ENCODE measurements around the gene ADD1. TPM values are rescaled to one million over a fixed set of nuclear protein-coding genes. Genes with fewer than 3 reads are reported as not detected.

ADD1 gene
- total RNA-seq, 1 experiment from 2014 or later = 163 TPM

GRCh38 chr4:2906218-2906617 lies 62.6 kb downstream of the ADD1 start:
- no peak overlapping the region for H3K4me2 ChIP-seq (ENCODE audit: insufficient read depth, insufficient read length, low read length)
- no peaks in the 10 kb centered on the region for H3K9me3 Mint-ChIP-seq
- no peak overlapping the region for H3K27ac ChIP-seq (ENCODE audit: insufficient read length, low read depth, low read length)
- H4K91ac ChIP-seq (ENCODE audit: insufficient read length, low read depth, low read length) = no peak overlapping the region
- no peak overlapping the region for H3K18ac ChIP-seq (ENCODE audit: insufficient read length, low read depth, low read length)
- H3K79me2 ChIP-seq (ENCODE audit: insufficient read depth, low read length) = no peaks in the 10 kb centered on the region
- no peak overlapping the region for H2AK5ac ChIP-seq (ENCODE audit: insufficient read length, low read length)
- no peak overlapping the region for H2BK120ac ChIP-seq (ENCODE audit: low read depth, low read length, poor library complexity, severe bottlenecking)
- H4K5ac ChIP-seq (ENCODE audit: insufficient read length, low read depth, low read length) = no peak overlapping the region
- no peak overlapping the region for H3T11ph ChIP-seq (ENCODE audit: low read length)
- no peak overlapping the region for H3K23ac ChIP-seq (ENCODE audit: insufficient read length, low read depth, low read length)
- no peak overlapping the region for H2BK5ac ChIP-seq (ENCODE audit: insufficient read length, low read length)
- WGBS (ENCODE audit: extremely low coverage, insufficient read length, low lambda C conversion rate) = no CpG with 5 or more reads among the region's 8 CpGs
- no peaks in the 10 kb centered on the region for H3K27me3 ChIP-seq (ENCODE audit: insufficient read depth, low read length)
- H4K8ac ChIP-seq (replicated peaks; ENCODE audit: insufficient read length, low read depth, low read length) = no peak overlapping the region
- H3K9ac ChIP-seq (ENCODE audit: extremely low read depth, insufficient read length, low read length) = no peak overlapping the region
- no peak overlapping the region for H3K14ac ChIP-seq (ENCODE audit: insufficient read depth, low read length)
- no peak for TF ChIP-seq CTCF (conservative IDR thresholded peaks at IDR 0.05)
- H3K36me3 Mint-ChIP-seq (ENCODE audit: insufficient read depth in 1 of 3, low read depth in 3 of 3) = peaks cover 35 to 91% (median 73%) of the 10 kb centered on the region in 3 experiments; a peak in 6 of 7 replicates
- no peaks in the 10 kb centered on the region for H3K23me2 ChIP-seq (ENCODE audit: insufficient read length, low read depth, low read length, poor library complexity, severe bottlenecking)
- no peak for DNase-seq
- H3K4me3 Mint-ChIP-seq = no peak overlapping the region
- no peak overlapping the region for H3K4ac ChIP-seq (ENCODE audit: low read depth, low read length)
- H3K56ac ChIP-seq (ENCODE audit: insufficient read length, low read depth, low read length) = no peak overlapping the region
- no peak overlapping the region for H2AFZ ChIP-seq (ENCODE audit: low read length)
- H2BK20ac ChIP-seq (ENCODE audit: low read depth, low read length, poor library complexity, severe bottlenecking) = no peak overlapping the region
- H4K20me1 ChIP-seq (ENCODE audit: control insufficient read depth, insufficient read depth, insufficient read length) = no peaks in the 10 kb centered on the region
- no peak overlapping the region; a peak in 2 of 7 replicates for H3K27ac Mint-ChIP-seq
- no peaks in the 10 kb centered on the region for H3K27me3 Mint-ChIP-seq (ENCODE audit: low read depth)
- H3K4me1 Mint-ChIP-seq = no peaks in the 10 kb centered on the region
- no peak overlapping the region for H2BK12ac ChIP-seq (ENCODE audit: insufficient read length, low read depth, low read length)
- no peak overlapping the region for H2BK15ac ChIP-seq (ENCODE audit: low read depth, low read length)
- no peaks in the 10 kb centered on the region for H3K9me3 ChIP-seq (ENCODE audit: control insufficient read depth, low read depth, low read length)
- no peaks in the 10 kb centered on the region for H3K79me1 ChIP-seq (ENCODE audit: insufficient read depth, low read depth, low read length, poor library complexity, severe bottlenecking)
- H3K4me1 ChIP-seq (ENCODE audit: insufficient read depth, low read length) = no peaks in the 10 kb centered on the region
